ENCODE results near the gene GAPDHS. TPM values are rescaled to one million over a fixed set of nuclear protein-coding genes. Genes with fewer than 3 reads are reported as not detected.

Gene GAPDHS
- total RNA-seq, 2 donors from 2014 or later = not detected

- WGBS, 2 donors = 81 to 88% methylated on average over 2 of the region's 2 CpGs
- H3K27ac ChIP-seq = no peak overlapping the region
- no peaks in the 10 kb centered on the region for H3K4me1 ChIP-seq
- ATAC-seq (no peak), DNase-seq (no peak)
- no peak for TF ChIP-seq POLR2A (IDR thresholded peaks at IDR 0.05)
- no peak for TF ChIP-seq CTCF (IDR thresholded peaks at IDR 0.05)
- H3K36me3 ChIP-seq (replicated peaks in 1 of 2; ENCODE audit: insufficient read depth in 1 of 2, low read depth in 2 of 2) = no peaks in the 10 kb centered on the region
- H3K27me3 ChIP-seq = no peaks in the 10 kb centered on the region
- no peaks in the 10 kb centered on the region for H3K9me3 ChIP-seq
- intact Hi-C loops (cut with DNase I) = no loop called here
- no peak overlapping the region for H3K4me3 ChIP-seq
Measured at GRCh38 chr19:35517342-35517741, 15.9 kb upstream of the GAPDHS start.

GRCh38 chr19:35518313-35518712, 14.9 kb upstream of the GAPDHS start:
- DNase-seq (no peak), ATAC-seq (no peak)
- no peaks in the 10 kb centered on the region for H3K36me3 ChIP-seq (replicated peaks in 1 of 2; ENCODE audit: insufficient read depth in 1 of 2, low read depth in 2 of 2)
- no peak for TF ChIP-seq POLR2A (IDR thresholded peaks at IDR 0.05)
- no peak for TF ChIP-seq CTCF (IDR thresholded peaks at IDR 0.05)
- no peaks in the 10 kb centered on the region for H3K4me1 ChIP-seq
- H3K27me3 ChIP-seq = no peaks in the 10 kb centered on the region
- no peaks in the 10 kb centered on the region for H3K9me3 ChIP-seq
- intact Hi-C loops (cut with DNase I) = no loop called here
- no peak overlapping the region for H3K4me3 ChIP-seq
- H3K27ac ChIP-seq = no peak overlapping the region
- WGBS, 2 donors = 66 to 70% methylated on average over 5 to 6 of the region's 6 CpGs

GRCh38 chr19:35519291-35519690, 14.0 kb upstream of the GAPDHS start:
- Histone ChIP-seq H3K4me3 (no peak overlapping the region), H3K27me3 (no peaks in the 10 kb centered on the region), H3K36me3 (replicated peaks in 1 of 2; ENCODE audit: insufficient read depth in 1 of 2, low read depth in 2 of 2) (no peaks in the 10 kb centered on the region), H3K27ac (no peak overlapping the region), H3K4me1 (no peaks in the 10 kb centered on the region), H3K9me3 (no peaks in the 10 kb centered on the region)
- DNase-seq (no peak), ATAC-seq (no peak)
- intact Hi-C loops (cut with DNase I) = no loop called here
- no peak for TF ChIP-seq POLR2A (IDR thresholded peaks at IDR 0.05)
- no peak for TF ChIP-seq CTCF (IDR thresholded peaks at IDR 0.05)
- WGBS, 2 donors = 61 to 70% methylated on average over 6 to 7 of the region's 7 CpGs

GRCh38 chr19:35521124-35521743, 12.0 kb upstream of the GAPDHS start:
- Histone ChIP-seq H3K36me3 (replicated peaks in 1 of 2; ENCODE audit: insufficient read depth in 1 of 2, low read depth in 2 of 2) (no peaks in the 10 kb centered on the region), H3K4me1 (no peaks in the 10 kb centered on the region), H3K27me3 (no peaks in the 10 kb centered on the region), H3K9me3 (no peaks in the 10 kb centered on the region), H3K4me3 (no peak overlapping the region), H3K27ac (no peak overlapping the region)
- TF ChIP-seq POLR2A (IDR thresholded peaks at IDR 0.05) (no peak), CTCF (IDR thresholded peaks at IDR 0.05) (no peak)
- ATAC-seq = no peak
- intact Hi-C loops (cut with DNase I) = no loop called here
- 67 to 69% methylated on average over 7 to 16 of the region's 16 CpGs for WGBS, 2 donors
- DNase-seq = no peak

- Histone ChIP-seq H3K36me3 (replicated peaks in 1 of 2; ENCODE audit: insufficient read depth in 1 of 2, low read depth in 2 of 2) (no peaks in the 10 kb centered on the region), H3K27me3 (no peaks in the 10 kb centered on the region), H3K4me3 (no peak overlapping the region), H3K27ac (no peak overlapping the region), H3K4me1 (no peaks in the 10 kb centered on the region), H3K9me3 (no peaks in the 10 kb centered on the region)
- no peak for TF ChIP-seq POLR2A (IDR thresholded peaks at IDR 0.05)
- TF ChIP-seq CTCF (IDR thresholded peaks at IDR 0.05) = no peak
- 73 to 74% methylated on average over 12 of the region's 12 CpGs for WGBS, 2 donors
- no peak for DNase-seq
- intact Hi-C loops (cut with DNase I) = no loop called here
- ATAC-seq = no peak
Measured at GRCh38 chr19:35522745-35523327, 10.4 kb upstream of the GAPDHS start.

All from body of pancreas (tissue), 4 donors.